NB4 (cell line): ENCODE data around the gene IRX2.

Experiments
- MYC ChIP-seq: IDR thresholded peaks from 2 replicates; pipeline ENCODE4 v1.6.1; 2011; ENCODE audit warnings: low read depth, low read length
- POLR2A ChIP-seq: IDR thresholded peaks from 2 replicates; pipeline ENCODE4 v1.6.1; 2011; ENCODE audit warnings: mild to moderate bottlenecking; ENCODE audit not compliant: insufficient read length; ENCODE audit errors: extremely low read depth
- TF ChIP-seq, protein P1 (sequence below): IDR thresholded peaks from one replicate; pipeline ENCODE4 v1.5.1; 2012; ENCODE audit warnings: low read depth, low read length

DNA sequence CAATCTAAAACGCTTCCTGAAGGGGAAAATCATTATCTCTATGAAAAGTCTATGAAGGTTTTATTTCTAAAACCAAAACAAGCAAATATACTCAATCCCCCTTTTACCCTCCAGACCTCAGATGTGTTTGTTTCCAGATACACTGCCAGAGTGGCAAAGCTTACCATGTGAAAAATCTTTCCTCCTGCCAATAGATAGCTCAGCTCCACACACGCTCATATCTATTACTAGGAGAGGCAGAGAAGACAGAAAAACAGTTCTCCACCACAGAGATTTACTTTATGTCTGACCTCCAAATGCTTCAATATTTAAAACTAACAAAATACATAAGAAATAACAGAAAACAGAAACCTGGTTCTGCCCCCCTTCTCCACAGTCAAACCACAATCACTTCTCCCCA, 7.0 kb downstream of the IRX2 start:
- TF ChIP-seq, protein P1, sequence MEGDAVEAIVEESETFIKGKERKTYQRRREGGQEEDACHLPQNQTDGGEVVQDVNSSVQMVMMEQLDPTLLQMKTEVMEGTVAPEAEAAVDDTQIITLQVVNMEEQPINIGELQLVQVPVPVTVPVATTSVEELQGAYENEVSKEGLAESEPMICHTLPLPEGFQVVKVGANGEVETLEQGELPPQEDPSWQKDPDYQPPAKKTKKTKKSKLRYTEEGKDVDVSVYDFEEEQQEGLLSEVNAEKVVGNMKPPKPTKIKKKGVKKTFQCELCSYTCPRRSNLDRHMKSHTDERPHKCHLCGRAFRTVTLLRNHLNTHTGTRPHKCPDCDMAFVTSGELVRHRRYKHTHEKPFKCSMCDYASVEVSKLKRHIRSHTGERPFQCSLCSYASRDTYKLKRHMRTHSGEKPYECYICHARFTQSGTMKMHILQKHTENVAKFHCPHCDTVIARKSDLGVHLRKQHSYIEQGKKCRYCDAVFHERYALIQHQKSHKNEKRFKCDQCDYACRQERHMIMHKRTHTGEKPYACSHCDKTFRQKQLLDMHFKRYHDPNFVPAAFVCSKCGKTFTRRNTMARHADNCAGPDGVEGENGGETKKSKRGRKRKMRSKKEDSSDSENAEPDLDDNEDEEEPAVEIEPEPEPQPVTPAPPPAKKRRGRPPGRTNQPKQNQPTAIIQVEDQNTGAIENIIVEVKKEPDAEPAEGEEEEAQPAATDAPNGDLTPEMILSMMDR = no peak
- no peak for TF ChIP-seq POLR2A
- TF ChIP-seq MYC = no peak
